ENCODE data around the gene FOXP1. TPM values are rescaled to one million over a fixed set of nuclear protein-coding genes. Genes with fewer than 3 reads are reported as not detected.

The FOXP1 gene
- total RNA-seq, 1 donor: 455 TPM

GRCh38 chr3:71144525-71145253 lies 438.8 kb downstream of the FOXP1 start:
- Histone ChIP-seq H3K9me3 (ENCODE audit: low read depth, low read length) (no peaks in the 10 kb centered on the region), H3K27me3 (ENCODE audit: insufficient read depth, low read length) (no peaks in the 10 kb centered on the region), H3K4me3 (ENCODE audit: low read length) (no peak overlapping the region), H3K4me1 (ENCODE audit: insufficient read depth, low read length) (peaks cover 5% of the 10 kb centered on the region)

- no peaks in the 10 kb centered on the region for H3K27me3 ChIP-seq (ENCODE audit: insufficient read depth, low read length)
- peaks cover 5% of the 10 kb centered on the region for H3K4me1 ChIP-seq (ENCODE audit: insufficient read depth, low read length)
- no peaks in the 10 kb centered on the region for H3K9me3 ChIP-seq (ENCODE audit: low read depth, low read length)
- no peak overlapping the region for H3K4me3 ChIP-seq (ENCODE audit: low read length)
These were observed 440.0 kb downstream of the FOXP1 start for GRCh38 chr3:71143493-71143892.

- no peak overlapping the region for H3K4me3 ChIP-seq (ENCODE audit: low read length)
- H3K27me3 ChIP-seq (ENCODE audit: insufficient read depth, low read length): no peaks in the 10 kb centered on the region
- H3K4me1 ChIP-seq (ENCODE audit: insufficient read depth, low read length): peaks cover 5% of the 10 kb centered on the region
- no peaks in the 10 kb centered on the region for H3K9me3 ChIP-seq (ENCODE audit: low read depth, low read length)
These were observed 440.9 kb downstream of the FOXP1 start for GRCh38 chr3:71142441-71143161.

DNA sequence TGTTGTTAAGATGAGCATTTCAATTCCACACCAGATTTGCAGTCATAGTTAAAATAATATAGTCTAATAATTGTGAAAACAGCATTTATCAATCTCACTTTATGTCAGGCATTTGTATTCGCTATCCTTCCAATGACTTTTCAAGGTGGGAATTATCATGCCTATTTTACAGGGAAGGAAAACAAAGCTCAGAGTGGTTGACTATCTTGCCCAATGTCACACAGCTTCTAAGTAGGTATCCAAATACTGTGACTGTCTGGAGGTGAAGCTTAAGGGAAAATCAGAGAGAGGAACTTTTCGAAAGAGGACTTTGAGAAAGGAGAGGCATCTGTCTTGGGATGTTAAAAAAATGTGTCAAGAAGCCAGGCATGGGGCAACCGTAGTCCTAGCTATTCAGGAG lies 443.1 kb downstream of the FOXP1 start:
- no peak overlapping the region for H3K4me3 ChIP-seq (ENCODE audit: low read length)
- no peaks in the 10 kb centered on the region for H3K9me3 ChIP-seq (ENCODE audit: low read depth, low read length)
- peaks cover 8% of the 10 kb centered on the region for H3K4me1 ChIP-seq (ENCODE audit: insufficient read depth, low read length)
- no peaks in the 10 kb centered on the region for H3K27me3 ChIP-seq (ENCODE audit: insufficient read depth, low read length)

DNA sequence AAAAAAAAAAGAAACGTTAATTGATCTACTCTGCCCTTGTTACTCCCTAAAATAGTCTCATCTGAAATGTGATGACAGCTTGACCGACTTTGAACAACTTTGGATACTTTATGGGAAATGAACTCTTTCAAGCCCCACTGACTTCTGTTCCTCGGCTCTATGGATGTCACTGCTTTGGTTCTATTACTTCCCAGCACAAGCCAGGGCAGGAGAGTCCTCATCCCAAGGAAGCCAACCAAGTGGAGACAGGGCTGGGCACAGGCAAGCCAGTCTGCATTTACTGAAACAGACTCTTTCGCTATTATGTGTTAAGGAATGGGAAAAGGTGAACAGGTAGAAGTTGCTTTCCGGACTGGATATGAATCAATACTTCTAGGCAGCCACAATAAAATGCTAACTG lies 444.0 kb downstream of the FOXP1 start:
- H3K4me1 ChIP-seq (ENCODE audit: insufficient read depth, low read length): peaks cover 16% of the 10 kb centered on the region
- no peaks in the 10 kb centered on the region for H3K27me3 ChIP-seq (ENCODE audit: insufficient read depth, low read length)
- H3K4me3 ChIP-seq (ENCODE audit: low read length): no peak overlapping the region
- no peaks in the 10 kb centered on the region for H3K9me3 ChIP-seq (ENCODE audit: low read depth, low read length)

DNA sequence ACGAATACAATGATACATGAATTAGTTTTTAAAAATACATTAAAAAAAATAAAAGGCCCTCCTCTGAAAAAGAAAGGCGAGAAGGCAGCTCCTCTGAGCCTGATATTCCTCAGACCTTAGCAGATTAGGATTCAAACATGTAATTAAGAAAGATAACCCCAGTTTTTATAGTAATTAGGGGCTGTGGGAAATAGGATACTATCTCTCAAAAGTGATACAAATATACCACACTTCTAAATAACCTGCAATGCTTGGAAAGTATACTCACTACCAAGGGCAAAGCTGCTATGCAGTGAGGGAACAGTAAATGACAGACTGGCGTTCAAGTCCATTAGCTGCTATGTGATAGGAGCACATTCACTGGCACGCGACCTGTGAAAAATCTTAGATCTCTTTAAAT lies 445.1 kb downstream of the FOXP1 start:
- no peaks in the 10 kb centered on the region for H3K27me3 ChIP-seq (ENCODE audit: insufficient read depth, low read length)
- H3K9me3 ChIP-seq (ENCODE audit: low read depth, low read length): no peaks in the 10 kb centered on the region
- peaks cover 19% of the 10 kb centered on the region for H3K4me1 ChIP-seq (ENCODE audit: insufficient read depth, low read length)
- no peak overlapping the region for H3K4me3 ChIP-seq (ENCODE audit: low read length)

DNA sequence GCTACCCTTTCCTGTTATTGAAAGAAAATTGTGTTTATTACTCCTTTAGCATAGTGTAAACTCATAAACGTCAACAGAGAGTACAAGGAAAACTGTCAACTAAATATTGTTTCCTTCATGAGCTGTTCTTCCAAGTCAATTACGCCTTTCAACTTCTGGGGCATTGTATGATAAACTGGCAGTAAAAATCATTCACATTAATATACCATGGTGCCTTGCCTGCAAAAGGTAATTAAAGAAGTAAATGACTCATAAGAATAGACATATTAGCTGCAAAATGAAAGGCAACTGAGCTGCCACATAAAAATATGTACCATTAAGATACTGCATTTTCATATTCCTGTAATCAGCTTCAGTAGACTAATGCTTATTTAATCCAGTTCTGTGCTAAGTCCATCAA lies 447.3 kb downstream of the FOXP1 start:
- Histone ChIP-seq H3K27me3 (ENCODE audit: insufficient read depth, low read length) (no peaks in the 10 kb centered on the region), H3K4me1 (ENCODE audit: insufficient read depth, low read length) (peaks cover 27% of the 10 kb centered on the region), H3K4me3 (ENCODE audit: low read length) (no peak overlapping the region), H3K9me3 (ENCODE audit: low read depth, low read length) (no peaks in the 10 kb centered on the region)

DNA sequence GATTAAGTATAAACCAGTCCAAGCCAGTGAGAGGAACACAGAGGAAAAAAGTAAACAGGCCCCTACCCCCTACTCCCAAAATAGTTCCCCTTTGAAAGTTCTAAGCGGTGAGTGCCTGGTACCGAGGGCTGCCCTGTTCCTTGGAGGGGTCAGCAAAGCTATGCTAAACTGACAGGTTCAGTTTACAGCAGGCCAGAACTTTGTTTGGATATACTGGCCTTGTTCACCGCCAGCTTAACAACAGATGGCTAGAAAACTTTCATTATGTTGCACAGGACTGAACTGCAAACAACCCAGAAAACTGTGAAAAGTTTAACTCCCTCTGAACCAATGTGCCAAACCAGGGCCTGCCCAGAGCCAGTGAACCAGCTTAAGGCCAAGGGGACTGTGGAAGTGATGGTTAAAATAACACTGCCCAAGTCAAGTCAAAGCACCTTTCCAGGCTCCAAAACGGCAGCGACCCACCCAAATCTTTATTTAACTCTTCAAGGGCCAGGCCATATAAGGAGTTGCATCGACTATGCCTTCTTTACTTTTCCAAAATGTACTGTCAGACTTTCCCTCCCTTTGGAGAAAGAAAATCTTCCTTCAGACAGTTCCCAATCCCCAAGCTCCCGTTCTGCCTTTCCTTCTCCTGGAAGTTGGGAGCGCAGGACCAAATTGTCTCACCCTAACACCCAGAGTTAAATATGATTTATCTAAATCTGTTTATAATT lies 448.0 kb downstream of the FOXP1 start:
- Histone ChIP-seq H3K4me3 (ENCODE audit: low read length) (no peak overlapping the region), H3K9me3 (ENCODE audit: low read depth, low read length) (no peaks in the 10 kb centered on the region), H3K4me1 (ENCODE audit: insufficient read depth, low read length) (peaks cover 35% of the 10 kb centered on the region), H3K27me3 (ENCODE audit: insufficient read depth, low read length) (no peaks in the 10 kb centered on the region)

GRCh38 chr3:71134521-71134920 lies 449.0 kb downstream of the FOXP1 start:
- Histone ChIP-seq H3K27me3 (ENCODE audit: insufficient read depth, low read length) (no peaks in the 10 kb centered on the region), H3K4me1 (ENCODE audit: insufficient read depth, low read length) (peaks cover 42% of the 10 kb centered on the region), H3K9me3 (ENCODE audit: low read depth, low read length) (no peaks in the 10 kb centered on the region), H3K4me3 (ENCODE audit: low read length) (no peak overlapping the region)

- Histone ChIP-seq H3K27me3 (ENCODE audit: insufficient read depth, low read length) (no peaks in the 10 kb centered on the region), H3K4me1 (ENCODE audit: insufficient read depth, low read length) (peaks cover 46% of the 10 kb centered on the region), H3K4me3 (ENCODE audit: low read length) (no peak overlapping the region), H3K9me3 (ENCODE audit: low read depth, low read length) (no peaks in the 10 kb centered on the region)
These were observed 449.7 kb downstream of the FOXP1 start for GRCh38 chr3:71133865-71134264.

DNA sequence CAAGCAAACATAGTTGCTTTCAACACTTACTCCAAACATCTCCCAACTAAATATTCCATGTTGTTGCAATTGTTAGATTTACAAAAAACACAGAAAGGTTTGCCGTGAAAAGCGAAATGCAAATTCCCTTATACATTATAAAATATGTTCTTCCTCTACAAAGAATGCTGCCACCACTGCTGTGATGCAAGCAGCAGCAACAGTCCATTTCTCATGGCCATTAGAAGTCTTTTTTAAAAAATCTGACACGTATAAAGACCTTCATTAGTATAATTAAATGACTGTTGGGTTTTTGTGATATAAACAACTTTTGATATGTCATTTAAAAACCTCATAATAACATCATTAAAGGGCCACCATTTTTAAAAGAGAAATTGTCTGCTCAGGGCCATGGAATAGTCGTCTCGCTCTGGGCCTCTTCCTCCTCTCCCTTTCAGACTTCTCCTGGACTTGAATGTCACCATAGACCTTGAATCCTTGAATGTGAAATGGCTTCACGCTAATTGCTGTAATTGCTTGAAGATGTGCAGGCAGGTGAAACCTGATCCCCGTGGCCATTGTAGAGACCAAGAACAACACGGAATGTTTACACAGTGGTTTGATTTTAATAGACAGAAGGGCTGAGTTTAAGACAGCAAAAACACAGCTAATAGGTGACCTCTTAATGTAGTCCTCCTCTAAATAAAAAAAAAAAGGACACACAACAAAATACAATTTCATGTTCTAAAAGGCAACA lies 450.4 kb downstream of the FOXP1 start:
- no peaks in the 10 kb centered on the region for H3K27me3 ChIP-seq (ENCODE audit: insufficient read depth, low read length)
- H3K4me3 ChIP-seq (ENCODE audit: low read length): no peak overlapping the region
- peaks cover 52% of the 10 kb centered on the region for H3K4me1 ChIP-seq (ENCODE audit: insufficient read depth, low read length)
- H3K9me3 ChIP-seq (ENCODE audit: low read depth, low read length): no peaks in the 10 kb centered on the region

DNA sequence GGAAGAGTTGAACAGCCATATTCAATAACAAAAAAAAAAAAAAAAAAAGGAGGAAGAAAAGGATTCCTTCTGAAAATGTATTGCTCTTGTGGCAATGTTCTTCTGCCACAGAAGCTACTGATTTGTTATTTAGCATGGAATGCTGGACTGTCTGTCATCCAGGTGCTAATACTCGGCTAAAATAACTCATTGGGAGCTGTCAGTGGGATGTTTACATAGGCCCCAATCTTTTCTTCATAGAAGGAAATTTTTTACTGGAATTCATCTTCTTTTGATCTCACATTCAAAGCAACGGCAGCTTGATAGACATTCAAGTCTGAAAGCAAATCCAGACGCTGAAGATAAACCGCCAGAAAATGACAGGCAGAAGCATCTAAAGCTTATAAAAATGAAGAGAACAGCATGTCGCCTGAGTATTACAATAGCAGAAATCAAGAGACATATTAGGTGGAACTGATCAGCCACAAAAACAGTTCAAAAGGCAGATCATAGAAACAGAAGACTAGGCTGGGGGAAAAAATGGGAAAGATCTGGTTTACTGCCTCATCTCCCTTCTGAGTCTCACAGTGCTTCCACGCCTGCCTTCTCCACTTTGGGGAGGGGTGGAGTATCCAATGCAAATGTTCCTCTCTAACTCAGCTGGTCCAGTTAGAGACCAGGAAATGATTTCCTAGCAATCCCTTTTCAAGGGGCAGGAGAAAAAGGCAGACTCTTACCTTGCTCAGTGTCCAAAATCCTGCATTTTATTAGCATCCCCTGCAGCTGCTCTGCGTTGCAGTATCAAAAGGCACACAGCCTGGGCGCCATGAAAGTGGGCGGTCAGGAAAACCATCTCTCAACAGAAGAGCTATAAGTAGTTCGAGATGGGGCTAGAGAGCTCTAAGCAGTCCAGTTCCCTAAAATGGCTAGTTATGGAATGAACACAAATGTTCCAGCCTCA lies 451.9 kb downstream of the FOXP1 start:
- Histone ChIP-seq H3K4me1 (ENCODE audit: insufficient read depth, low read length) (peaks cover 65% of the 10 kb centered on the region), H3K27me3 (ENCODE audit: insufficient read depth, low read length) (no peaks in the 10 kb centered on the region), H3K4me3 (ENCODE audit: low read length) (no peak overlapping the region), H3K9me3 (ENCODE audit: low read depth, low read length) (no peaks in the 10 kb centered on the region)

GRCh38 chr3:71130471-71131374 lies 452.8 kb downstream of the FOXP1 start:
- Histone ChIP-seq H3K9me3 (ENCODE audit: low read depth, low read length) (no peaks in the 10 kb centered on the region), H3K27me3 (ENCODE audit: insufficient read depth, low read length) (no peaks in the 10 kb centered on the region), H3K4me1 (ENCODE audit: insufficient read depth, low read length) (peaks cover 70% of the 10 kb centered on the region), H3K4me3 (ENCODE audit: low read length) (peak overlapping the region; percentile 59)

All from mononuclear cell (primary cell).